Measurements from ENCODE around the gene KCNMB2. TPM values are rescaled to one million over a fixed set of nuclear protein-coding genes. Genes with fewer than 3 reads are reported as not detected.

The KCNMB2 gene
- total RNA-seq, 2 donors from 2014 or later = not detected

- no peak overlapping the region for H3K27ac ChIP-seq (ENCODE audit: low read depth, low read length)
- TF ChIP-seq CTCF (conservative IDR thresholded peaks at IDR 0.05) = no peak
- DNase-seq = no peak
- Mint-ChIP-seq H3K4me1 (peaks cover 11% of the 10 kb centered on the region), H3K27ac (no peak overlapping the region), H3K9me3 (no peaks in the 10 kb centered on the region), H3K27me3 (ENCODE audit: insufficient read depth) (no peaks in the 10 kb centered on the region), H3K4me3 (no peak overlapping the region), H3K36me3 (ENCODE audit: low read depth) (no peaks in the 10 kb centered on the region)
- no peaks in the 10 kb centered on the region for H3K4me1 ChIP-seq (ENCODE audit: control insufficient read depth, insufficient read depth, low read length)
- no peak overlapping the region for H3K4me3 ChIP-seq (ENCODE audit: low read length)
- WGBS, 2 experiments (ENCODE audit: insufficient coverage in 1 of 2, insufficient read length in 1 of 2) = 94% methylated on average over 2 of the region's 2 CpGs
- no peaks in the 10 kb centered on the region for H3K36me3 ChIP-seq (ENCODE audit: control insufficient read depth, insufficient read depth, low read length)
- H3K9ac ChIP-seq (ENCODE audit: extremely low read depth, low read length, poor library complexity, severe bottlenecking) = no peak overlapping the region
- H3K27me3 ChIP-seq (ENCODE audit: control insufficient read depth, insufficient read depth, low read length, poor library complexity, severe bottlenecking) = peaks cover 16% of the 10 kb centered on the region
- no peaks in the 10 kb centered on the region for H3K9me3 ChIP-seq (ENCODE audit: control insufficient read depth, low read length)
Observed at GRCh38 chr3:178532476-178532875, 3.8 kb upstream of the KCNMB2 start.

GRCh38 chr3:178537122-178537705 is 978 bp downstream of the KCNMB2 start:
- peak overlapping the region; percentile 73 for H3K4me3 ChIP-seq (ENCODE audit: low read length)
- Mint-ChIP-seq H3K4me1 (peaks cover 16% of the 10 kb centered on the region), H3K4me3 (peak overlapping the region; percentile 49), H3K27ac (no peak overlapping the region), H3K36me3 (ENCODE audit: low read depth) (no peaks in the 10 kb centered on the region), H3K27me3 (ENCODE audit: insufficient read depth) (peaks cover 1% of the 10 kb centered on the region), H3K9me3 (no peaks in the 10 kb centered on the region)
- no peak for TF ChIP-seq CTCF (conservative IDR thresholded peaks at IDR 0.05)
- no peak overlapping the region for H3K9ac ChIP-seq (ENCODE audit: extremely low read depth, low read length, poor library complexity, severe bottlenecking)
- 55 to 67% methylated on average over 5 to 7 of the region's 7 CpGs for WGBS, 2 experiments (ENCODE audit: insufficient coverage in 1 of 2, insufficient read length in 1 of 2)
- H3K4me1 ChIP-seq (ENCODE audit: control insufficient read depth, insufficient read depth, low read length) = no peaks in the 10 kb centered on the region
- H3K27me3 ChIP-seq (ENCODE audit: control insufficient read depth, insufficient read depth, low read length, poor library complexity, severe bottlenecking) = peaks cover 16% of the 10 kb centered on the region
- DNase-seq = no peak
- no peaks in the 10 kb centered on the region for H3K9me3 ChIP-seq (ENCODE audit: control insufficient read depth, low read length)
- no peaks in the 10 kb centered on the region for H3K36me3 ChIP-seq (ENCODE audit: control insufficient read depth, insufficient read depth, low read length)
- no peak overlapping the region for H3K27ac ChIP-seq (ENCODE audit: low read depth, low read length)

- Mint-ChIP-seq H3K4me1 (peaks cover 16% of the 10 kb centered on the region), H3K27me3 (ENCODE audit: insufficient read depth) (peaks cover 1% of the 10 kb centered on the region), H3K4me3 (no peak overlapping the region), H3K27ac (no peak overlapping the region), H3K36me3 (ENCODE audit: low read depth) (no peaks in the 10 kb centered on the region), H3K9me3 (no peaks in the 10 kb centered on the region)
- Histone ChIP-seq H3K36me3 (ENCODE audit: control insufficient read depth, insufficient read depth, low read length) (no peaks in the 10 kb centered on the region), H3K27ac (ENCODE audit: low read depth, low read length) (no peak overlapping the region), H3K9ac (ENCODE audit: extremely low read depth, low read length, poor library complexity, severe bottlenecking) (no peak overlapping the region), H3K27me3 (ENCODE audit: control insufficient read depth, insufficient read depth, low read length, poor library complexity, severe bottlenecking) (peaks cover 16% of the 10 kb centered on the region), H3K4me3 (ENCODE audit: low read length) (no peak overlapping the region), H3K9me3 (ENCODE audit: control insufficient read depth, low read length) (no peaks in the 10 kb centered on the region), H3K4me1 (ENCODE audit: control insufficient read depth, insufficient read depth, low read length) (no peaks in the 10 kb centered on the region)
- TF ChIP-seq CTCF (conservative IDR thresholded peaks at IDR 0.05) = no peak
- 89 to 95% methylated on average over 3 to 4 of the region's 4 CpGs for WGBS, 2 experiments (ENCODE audit: insufficient coverage in 1 of 2, insufficient read length in 1 of 2)
- DNase-seq = no peak
Observed at GRCh38 chr3:178538056-178538455, 1.8 kb downstream of the KCNMB2 start.
